HUES48 (cell line): Measurements from ENCODE around the gene TIAM1.

Experiments used
- H3K27ac ChIP-seq: one replicate; pipeline ENCODE4 v1.7.0; 2013; ENCODE audit warnings: low read depth, low read length, inconsistent platforms
- H3K27me3 ChIP-seq: 2 replicates; pipeline ENCODE4 v1.6.1; 2013; ENCODE audit warnings: mild to moderate bottlenecking, low read length; ENCODE audit not compliant: control insufficient read depth, insufficient read depth
- H3K36me3 ChIP-seq: 2 replicates; pipeline ENCODE4 v1.6.1; 2013; ENCODE audit warnings: low read length; ENCODE audit not compliant: control insufficient read depth, insufficient read depth
- H3K4me1 ChIP-seq: 2 replicates; pipeline ENCODE4 v1.6.1; 2013; ENCODE audit warnings: mild to moderate bottlenecking, low read length; ENCODE audit not compliant: control insufficient read depth, insufficient read depth
- H3K4me3 ChIP-seq: 2 replicates; pipeline ENCODE4 v1.5.1; 2013; ENCODE audit warnings: mild to moderate bottlenecking, low read depth, low read length
- H3K9ac ChIP-seq: 2 replicates; pipeline ENCODE4 v1.6.1; 2013; ENCODE audit warnings: mild to moderate bottlenecking, low read depth, low read length, moderate library complexity
- H3K9me3 ChIP-seq: 2 replicates; pipeline ENCODE4 v1.6.1; 2013; ENCODE audit warnings: low read length; ENCODE audit not compliant: control insufficient read depth, insufficient read depth

TIAM1 gene

GRCh38 chr21:31176725-31177124, 167.3 kb downstream of the TIAM1 start:
- Histone ChIP-seq H3K27ac (no peak overlapping the region), H3K36me3 (no peaks in the 10 kb centered on the region), H3K27me3 (no peaks in the 10 kb centered on the region), H3K4me3 (no peak overlapping the region), H3K4me1 (peaks cover 10% of the 10 kb centered on the region; the same call in 1 of the 2 replicates), H3K9me3 (no peaks in the 10 kb centered on the region), H3K9ac (no peak overlapping the region)

DNA sequence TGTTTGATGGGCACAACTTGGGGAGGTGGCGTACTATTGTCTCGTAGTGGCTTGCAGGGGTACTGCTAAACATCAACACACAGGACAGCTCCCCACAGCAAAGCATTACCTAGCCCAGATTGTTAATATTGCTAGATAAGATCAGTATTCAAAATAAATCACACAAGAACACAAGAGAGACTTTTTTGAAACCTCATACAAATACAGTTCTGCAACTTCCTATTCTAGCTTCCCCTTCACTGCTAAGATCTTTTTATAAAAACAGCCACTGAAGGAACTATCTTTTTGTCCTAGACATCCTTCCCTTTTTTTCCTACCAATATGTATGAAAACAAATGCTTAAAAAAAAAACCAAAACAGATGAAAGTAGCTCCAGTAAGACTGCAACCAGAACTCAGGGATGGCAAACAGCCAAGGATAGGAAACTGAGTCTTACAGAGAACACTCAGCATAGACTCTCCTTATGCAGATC, 167.9 kb downstream of the TIAM1 start:
- H3K9me3 ChIP-seq: no peaks in the 10 kb centered on the region
- no peaks in the 10 kb centered on the region for H3K27me3 ChIP-seq
- H3K4me1 ChIP-seq: peaks cover 10% of the 10 kb centered on the region; the same call in 1 of the 2 replicates
- H3K9ac ChIP-seq: no peak overlapping the region
- no peaks in the 10 kb centered on the region for H3K36me3 ChIP-seq
- H3K27ac ChIP-seq: no peak overlapping the region
- no peak overlapping the region for H3K4me3 ChIP-seq

- Histone ChIP-seq H3K4me3 (no peak overlapping the region), H3K4me1 (peaks cover 10% of the 10 kb centered on the region; the same call in 1 of the 2 replicates), H3K9ac (no peak overlapping the region), H3K36me3 (no peaks in the 10 kb centered on the region), H3K9me3 (no peaks in the 10 kb centered on the region), H3K27me3 (no peaks in the 10 kb centered on the region), H3K27ac (no peak overlapping the region)
These were observed 170.0 kb downstream of the TIAM1 start for GRCh38 chr21:31173881-31174555.

- Histone ChIP-seq H3K9ac (no peak overlapping the region), H3K4me1 (peaks cover 10% of the 10 kb centered on the region; the same call in 1 of the 2 replicates), H3K36me3 (no peaks in the 10 kb centered on the region), H3K27me3 (no peaks in the 10 kb centered on the region), H3K9me3 (no peaks in the 10 kb centered on the region), H3K4me3 (no peak overlapping the region), H3K27ac (no peak overlapping the region)
These were observed 171.7 kb downstream of the TIAM1 start for GRCh38 chr21:31172328-31172727.

DNA sequence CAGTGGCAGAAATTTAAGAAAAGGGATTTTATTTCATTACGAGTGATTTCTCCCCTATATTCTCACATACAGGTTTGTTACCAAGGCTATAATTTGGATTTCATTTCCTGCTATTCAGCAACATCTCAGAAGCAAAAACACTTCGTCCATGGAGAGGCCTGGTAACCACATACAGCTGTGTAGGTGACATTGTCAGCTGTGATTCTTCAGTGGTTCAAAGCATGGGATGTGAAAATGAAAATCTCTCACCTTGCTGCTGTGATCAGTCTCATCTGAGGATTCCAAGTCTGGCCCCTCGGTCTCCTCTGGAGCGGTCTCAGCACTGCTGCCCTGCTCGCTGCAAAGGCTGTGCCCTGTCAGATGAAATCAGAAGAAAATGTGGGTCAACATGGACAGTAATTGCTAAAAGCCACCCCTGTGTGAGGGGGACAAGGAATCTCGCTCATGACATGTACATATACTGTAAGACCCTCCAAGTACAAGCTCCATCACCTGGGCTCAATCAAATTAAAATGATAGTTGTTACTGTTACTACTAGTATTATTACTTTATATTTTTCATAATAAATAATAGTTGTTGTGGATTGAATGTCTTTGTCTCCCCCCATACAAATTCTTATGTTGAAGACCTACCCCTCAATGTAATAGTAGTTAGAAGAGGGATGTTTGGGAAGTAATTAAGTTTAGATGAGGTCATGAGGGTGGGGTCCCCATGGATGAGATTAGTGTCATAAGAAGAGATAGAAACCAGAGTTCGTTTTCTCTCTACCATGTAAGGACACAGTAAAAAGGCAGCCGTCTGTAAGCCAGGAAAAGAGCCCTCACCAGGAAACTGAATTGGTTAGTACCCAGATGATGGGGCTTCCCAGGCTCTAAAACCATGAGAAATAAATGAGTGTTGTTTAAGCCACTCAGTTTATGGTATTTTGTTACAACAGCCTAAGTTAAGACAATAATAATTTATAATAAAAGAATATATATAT, 179.1 kb downstream of the TIAM1 start:
- H3K27ac ChIP-seq: no peak overlapping the region
- no peak overlapping the region for H3K9ac ChIP-seq
- 0 out of 2 replicates have a peak, but pooled peaks cover 3% of the 10 kb centered on the region for H3K36me3 ChIP-seq
- no peaks in the 10 kb centered on the region for H3K27me3 ChIP-seq
- no peak overlapping the region for H3K4me3 ChIP-seq
- H3K9me3 ChIP-seq: no peaks in the 10 kb centered on the region
- H3K4me1 ChIP-seq: peaks cover 18% of the 10 kb centered on the region

- Histone ChIP-seq H3K4me1 (peaks cover 40% of the 10 kb centered on the region), H3K27me3 (no peaks in the 10 kb centered on the region), H3K27ac (no peak overlapping the region)
These were observed 181.2 kb downstream of the TIAM1 start for GRCh38 chr21:31162827-31163226.

GRCh38 chr21:31162079-31162699, 181.9 kb downstream of the TIAM1 start:
- H3K9ac ChIP-seq: no peak overlapping the region
- peak overlapping the region; percentile 95 for H3K27ac ChIP-seq
- peaks cover 45% of the 10 kb centered on the region for H3K4me1 ChIP-seq
- H3K4me3 ChIP-seq: no peak overlapping the region
- no peaks in the 10 kb centered on the region for H3K27me3 ChIP-seq
- H3K9me3 ChIP-seq: no peaks in the 10 kb centered on the region; the same call in 1 of the 2 replicates
- H3K36me3 ChIP-seq: 0 out of 2 replicates have a peak, but pooled peaks cover 3% of the 10 kb centered on the region

More at GRCh38 chr21:31162827-31163226, 181.2 kb downstream of the TIAM1 start:
- Histone ChIP-seq H3K9me3 (no peaks in the 10 kb centered on the region), H3K9ac (no peak overlapping the region), H3K4me3 (no peak overlapping the region), H3K36me3 (0 out of 2 replicates have a peak, but pooled peaks cover 3% of the 10 kb centered on the region)

GRCh38 chr21:31161157-31161556, 182.9 kb downstream of the TIAM1 start:
- no peaks in the 10 kb centered on the region for H3K27me3 ChIP-seq
- peak overlapping the region; percentile 54 for H3K4me3 ChIP-seq
- peak overlapping the region; percentile 95 for H3K27ac ChIP-seq
- 0 out of 2 replicates have a peak, but pooled peaks cover 3% of the 10 kb centered on the region for H3K36me3 ChIP-seq
- H3K4me1 ChIP-seq: peaks cover 45% of the 10 kb centered on the region
- peaks cover 9% of the 10 kb centered on the region for H3K9me3 ChIP-seq
- H3K9ac ChIP-seq: no peak overlapping the region

DNA sequence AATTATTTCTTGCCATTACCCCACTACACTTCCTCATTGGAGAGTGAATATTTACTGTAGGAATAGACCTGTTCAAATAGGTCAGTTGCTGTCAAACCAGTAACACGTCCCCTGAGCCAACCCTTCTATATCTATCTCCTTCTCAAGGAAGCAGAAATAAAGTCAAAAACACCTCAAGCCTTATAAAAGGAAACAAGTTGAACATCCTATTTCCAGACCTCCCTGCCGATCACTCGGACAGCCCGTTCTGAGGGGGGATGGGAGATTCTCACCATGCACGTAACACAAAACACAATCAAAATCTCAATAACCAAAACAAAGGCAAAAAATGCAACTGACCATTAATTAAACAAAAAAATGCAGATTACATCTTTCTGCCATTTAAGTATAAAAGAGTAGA, 184.3 kb downstream of the TIAM1 start:
- 0 out of 2 replicates have a peak, but pooled peaks cover 3% of the 10 kb centered on the region for H3K36me3 ChIP-seq
- H3K9me3 ChIP-seq: peaks cover 12% of the 10 kb centered on the region
- peak overlapping the region; percentile 54 for H3K4me3 ChIP-seq
- H3K9ac ChIP-seq: no peak overlapping the region
- H3K27me3 ChIP-seq: no peaks in the 10 kb centered on the region
- peaks cover 48% of the 10 kb centered on the region for H3K4me1 ChIP-seq
- peak overlapping the region; percentile 95 for H3K27ac ChIP-seq

GRCh38 chr21:31158789-31159581, 185.1 kb downstream of the TIAM1 start:
- peaks cover 12% of the 10 kb centered on the region for H3K9me3 ChIP-seq
- H3K9ac ChIP-seq: no peak overlapping the region
- H3K4me1 ChIP-seq: peaks cover 48% of the 10 kb centered on the region
- H3K27ac ChIP-seq: peak overlapping the region; percentile 92
- no peaks in the 10 kb centered on the region for H3K36me3 ChIP-seq
- peak overlapping the region; percentile 54; the same call in 1 of the 2 replicates for H3K4me3 ChIP-seq
- H3K27me3 ChIP-seq: no peaks in the 10 kb centered on the region
